GM23248 (cell line): ENCODE measurements around the gene ZKSCAN5. TPM values are rescaled to one million over a fixed set of nuclear protein-coding genes. Genes with fewer than 3 reads are reported as not detected.
"Not testable (repeated sequence)": the region's sequence is repeated elsewhere in the genome, so short reads cannot be mapped to it uniquely, and the experiment has no call there.

ENCODE experiments used
- DNase-seq: peaks from one replicate; pipeline ENCODE4 v3.0.0-alpha.2; 2015
- H2AFZ ChIP-seq: fragments of 200-600 bp; sonication (generic); 2 replicates; pipeline ENCODE4 v1.6.1; 2016; ENCODE audit warnings: antibody characterized with exemption
- H3F3A ChIP-seq: fragments of 200-600 bp; sonication (generic); 2 replicates; pipeline ENCODE4 v1.6.1; 2016; ENCODE audit warnings: mild to moderate bottlenecking, antibody characterized with exemption, mixed run types; ENCODE audit not compliant: insufficient read depth
- H3K27ac ChIP-seq: fragments of 200-600 bp; sonication (generic); 2 replicates; pipeline ENCODE4 v1.5.1; 2016; ENCODE audit warnings: mild to moderate bottlenecking
- H3K27me3 ChIP-seq: fragments of 200-600 bp; sonication (generic); replicated peaks from 2 replicates; pipeline ENCODE4 v1.6.1; 2016; ENCODE audit warnings: mild to moderate bottlenecking; ENCODE audit not compliant: insufficient read depth
- H3K36me3 ChIP-seq: fragments of 200-600 bp; sonication (generic); 2 replicates; pipeline ENCODE4 v1.6.1; 2016; ENCODE audit warnings: low read depth, mild to moderate bottlenecking
- H3K4me1 ChIP-seq: fragments of 200-600 bp; sonication (generic); 2 replicates; pipeline ENCODE4 v1.6.1; 2016; ENCODE audit warnings: mild to moderate bottlenecking; ENCODE audit not compliant: insufficient read depth
- H3K4me2 ChIP-seq: fragments of 200-600 bp; sonication (generic); one replicate; pipeline ENCODE4 v1.6.1; 2016; ENCODE audit warnings: mild to moderate bottlenecking; ENCODE audit not compliant: unreplicated experiment
- H3K4me3 ChIP-seq: fragments of 200-600 bp; sonication (generic); 2 replicates; pipeline ENCODE4 v1.5.1; 2016; ENCODE audit warnings: mild to moderate bottlenecking
- H3K79me2 ChIP-seq: fragments of 200-600 bp; sonication (generic); 2 replicates; pipeline ENCODE4 v1.6.1; 2016; ENCODE audit warnings: mild to moderate bottlenecking; ENCODE audit not compliant: insufficient read depth
- H3K9ac ChIP-seq: fragments of 200-600 bp; sonication (generic); 2 replicates; pipeline ENCODE4 v1.6.1; 2016; ENCODE audit warnings: mild to moderate bottlenecking
- H3K9me2 ChIP-seq: fragments of 200-600 bp; sonication (generic); 2 replicates; pipeline ENCODE4 v1.6.1; 2016; ENCODE audit warnings: mixed run types, mild to moderate bottlenecking, moderate library complexity; ENCODE audit not compliant: insufficient read depth
- H3K9me3 ChIP-seq: fragments of 200-600 bp; sonication (generic); one replicate; pipeline ENCODE4 v1.6.1; 2017; ENCODE audit warnings: low read depth
- H4K20me1 ChIP-seq: fragments of 200-600 bp; sonication (generic); 2 replicates; pipeline ENCODE4 v1.6.0; 2016; ENCODE audit not compliant: insufficient read depth
- EZH2 ChIP-seq: fragments of 200-600 bp; sonication (generic); IDR thresholded peaks from 2 replicates; pipeline ENCODE4 v1.6.1; 2018; ENCODE audit warnings: antibody characterized with exemption, mild to moderate bottlenecking; ENCODE audit not compliant: insufficient read depth, poor library complexity, severe bottlenecking
- EZH2phosphoT487 ChIP-seq: fragments of 200-600 bp; sonication (generic); IDR thresholded peaks from 2 replicates; pipeline ENCODE4 v1.6.1; 2018; ENCODE audit warnings: antibody characterized with exemption, moderate library complexity, mild to moderate bottlenecking, low read depth; ENCODE audit not compliant: insufficient read depth
- WGBS, 2 experiments: methylation state at CpG; one replicate each; pipeline ENCODE4 v1.1.6; 2015 to 2017; ENCODE audit warnings: low lambda C conversion rate in 2 of 2, low coverage in 1 of 2; ENCODE audit errors: missing lambda C conversion rate in 2 of 2; 5-methylcytosine and 5-hydroxymethylcytosine counted together
- in situ Hi-C: fragments of 300-500 bp; cut with MboI; formaldehyde crosslinking; loops from 2 replicates; pipeline ENCODE4 v1.15.0; 2020
- polyA plus RNA-seq: library from polyadenylated mRNA; unstranded; fragments of >200 nt; fragmentation: Nextera tagmentation; extraction: Ambion mirVana; gene quantifications from 2 replicates; pipeline ENCODE4 v1.2.1, GENCODE V29; 2016
- total RNA-seq: library from RNA; depleted of rRNA; stranded (reverse); fragments of >200 nt; shearing (Covaris generic); gene quantifications from 2 replicates; pipeline ENCODE4 v1.2.3, GENCODE V29; 2014

The ZKSCAN5 gene
- total and polyA plus RNA-seq, 2 experiments from 2014 or later = 6.4 to 12.0 TPM

DNA sequence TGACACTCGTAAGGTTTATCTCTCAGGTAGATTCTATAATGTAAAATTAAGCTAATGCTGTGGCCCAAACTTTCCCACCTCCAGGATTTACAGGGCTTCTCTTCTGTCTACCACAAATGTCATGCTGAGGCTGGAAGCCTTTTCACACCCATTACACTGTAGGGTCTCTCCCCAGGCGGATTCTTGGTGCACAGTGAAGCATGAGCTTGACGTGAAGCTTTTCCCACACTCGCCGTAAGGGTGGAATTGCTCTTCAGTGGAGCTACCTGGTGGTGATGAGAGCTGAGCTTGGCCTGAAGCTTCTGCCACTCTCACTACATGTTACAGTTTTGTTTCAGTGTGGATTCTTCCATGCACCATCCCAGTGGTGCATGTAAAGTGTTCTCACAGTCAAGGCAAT is 36.1 kb downstream of the ZKSCAN5 start:
- in situ Hi-C loops = no loop called here
- DNase-seq = no peak
- no peak overlapping the region for H3K9ac ChIP-seq
- H3K4me2 ChIP-seq = no peak overlapping the region
- H3K4me1 ChIP-seq = no peaks in the 10 kb centered on the region
- H3K9me2 ChIP-seq = no peaks in the 10 kb centered on the region
- no peaks in the 10 kb centered on the region for H3K79me2 ChIP-seq
- no peak overlapping the region for H2AFZ ChIP-seq
- H3K36me3 ChIP-seq = no peaks in the 10 kb centered on the region
- WGBS, 2 experiments = 97 to 99% methylated on average over 5 of the region's 5 CpGs
- no peaks in the 10 kb centered on the region for H3F3A ChIP-seq
- H3K27ac ChIP-seq = no peak overlapping the region
- H4K20me1 ChIP-seq = no peaks in the 10 kb centered on the region
- TF ChIP-seq EZH2 (no peak), EZH2phosphoT487 (no peak)
- no peaks in the 10 kb centered on the region for H3K27me3 ChIP-seq
- no peaks in the 10 kb centered on the region for H3K9me3 ChIP-seq
- no peak overlapping the region for H3K4me3 ChIP-seq

DNA sequence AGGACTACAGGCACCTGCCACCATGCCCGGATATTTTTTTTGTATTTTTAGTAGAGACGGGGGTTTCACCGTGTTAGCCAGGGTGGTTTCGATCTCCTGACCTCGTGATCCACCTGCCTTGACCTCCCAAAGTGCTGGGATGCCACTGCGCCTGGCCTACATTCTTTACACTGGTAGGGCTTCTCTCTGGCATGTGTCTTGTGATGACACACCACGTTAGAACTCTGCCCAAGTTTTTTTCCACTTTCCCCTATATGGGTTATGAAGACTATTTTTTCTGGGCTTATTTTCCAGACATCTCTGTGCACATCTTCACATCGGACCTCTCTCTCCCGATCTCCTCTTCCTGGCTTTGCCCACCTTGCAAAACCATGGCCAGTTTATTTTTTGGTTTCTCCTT is 36.8 kb downstream of the ZKSCAN5 start:
- TF ChIP-seq EZH2 (no peak), EZH2phosphoT487 (no peak)
- no peaks in the 10 kb centered on the region for H3K4me1 ChIP-seq
- H3K9me3 ChIP-seq = no peaks in the 10 kb centered on the region
- no peak for DNase-seq
- no peak overlapping the region for H2AFZ ChIP-seq
- no peak overlapping the region for H3K27ac ChIP-seq
- H3K4me2 ChIP-seq = no peak overlapping the region
- H3K27me3 ChIP-seq = no peaks in the 10 kb centered on the region
- in situ Hi-C loops = no loop called here
- no peaks in the 10 kb centered on the region for H3F3A ChIP-seq
- H3K4me3 ChIP-seq = no peak overlapping the region
- H3K9me2 ChIP-seq = no peaks in the 10 kb centered on the region
- H3K9ac ChIP-seq = no peak overlapping the region
- H3K79me2 ChIP-seq = no peaks in the 10 kb centered on the region
- no peaks in the 10 kb centered on the region for H4K20me1 ChIP-seq
- WGBS, 2 experiments = 94 to 95% methylated on average over 9 of the region's 9 CpGs
- H3K36me3 ChIP-seq = no peaks in the 10 kb centered on the region

DNA sequence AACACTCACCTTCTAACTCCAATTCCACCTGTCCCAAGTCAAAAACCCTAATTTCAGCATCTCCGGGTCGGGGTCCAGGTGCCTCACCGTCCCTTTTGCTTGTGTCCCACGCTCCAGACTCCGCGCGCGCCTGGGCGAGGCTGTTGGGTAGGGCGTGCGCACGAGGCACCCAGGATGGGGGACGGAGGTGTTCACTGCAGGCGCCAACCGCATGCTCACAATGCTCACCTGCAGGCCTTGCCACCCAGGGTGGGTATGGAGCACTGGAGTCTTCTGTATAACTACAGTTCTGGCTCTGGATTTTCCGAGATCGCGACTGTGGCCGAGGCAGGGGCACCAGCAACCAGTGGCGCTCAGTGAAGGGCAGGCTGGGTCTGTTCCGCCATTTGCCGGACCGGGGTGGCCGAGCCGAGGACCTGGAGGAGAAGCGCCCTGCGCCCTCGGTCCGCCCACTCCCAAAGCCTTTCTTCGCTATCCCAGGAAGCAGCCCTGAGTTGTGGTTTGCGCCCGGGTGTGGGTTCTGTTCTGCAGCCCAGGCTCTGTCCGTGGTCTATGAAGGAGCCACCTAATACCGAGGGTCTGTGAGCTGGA is 38.7 kb downstream of the ZKSCAN5 start:
- in situ Hi-C loops = no loop called here
- no peak for TF ChIP-seq EZH2phosphoT487
- TF ChIP-seq EZH2 = no peak
- DNase-seq = no peak
- Histone ChIP-seq H4K20me1 (no peaks in the 10 kb centered on the region), H3K9ac (no peak overlapping the region), H2AFZ (no peak overlapping the region), H3F3A (no peaks in the 10 kb centered on the region), H3K36me3 (peaks cover 5% of the 10 kb centered on the region), H3K4me3 (no peak overlapping the region), H3K27me3 (no peaks in the 10 kb centered on the region), H3K9me3 (no peaks in the 10 kb centered on the region), H3K4me1 (no peaks in the 10 kb centered on the region), H3K4me2 (no peak overlapping the region), H3K79me2 (0 out of 2 replicates have a peak, but pooled peaks cover 7% of the 10 kb centered on the region), H3K27ac (no peak overlapping the region), H3K9me2 (no peaks in the 10 kb centered on the region)
- 97% methylated on average over 34 of the region's 34 CpGs for WGBS, 2 experiments

DNA sequence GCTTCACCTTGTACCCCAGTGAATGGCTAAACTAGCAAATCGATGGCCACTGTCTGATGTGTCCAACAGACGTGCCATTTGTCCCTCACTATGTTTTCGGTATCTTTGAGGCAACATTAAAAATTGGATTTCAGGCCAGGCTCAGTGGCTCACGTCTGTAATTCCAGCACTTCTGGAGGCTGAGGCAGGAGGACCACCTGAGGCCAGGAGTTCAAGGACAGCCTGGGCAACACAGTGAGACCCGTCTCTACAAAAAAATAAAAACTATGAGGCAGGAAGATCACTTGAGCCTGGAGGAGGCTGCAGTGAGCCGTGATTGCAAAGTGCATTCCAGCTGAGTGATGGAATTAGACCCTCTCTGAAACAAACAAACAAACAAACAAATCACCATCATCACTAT is 39.5 kb downstream of the ZKSCAN5 start:
- TF ChIP-seq EZH2 (no peak), EZH2phosphoT487 (no peak)
- 94 to 97% methylated on average over 6 of the region's 6 CpGs for WGBS, 2 experiments
- in situ Hi-C loops = no loop called here

DNA sequence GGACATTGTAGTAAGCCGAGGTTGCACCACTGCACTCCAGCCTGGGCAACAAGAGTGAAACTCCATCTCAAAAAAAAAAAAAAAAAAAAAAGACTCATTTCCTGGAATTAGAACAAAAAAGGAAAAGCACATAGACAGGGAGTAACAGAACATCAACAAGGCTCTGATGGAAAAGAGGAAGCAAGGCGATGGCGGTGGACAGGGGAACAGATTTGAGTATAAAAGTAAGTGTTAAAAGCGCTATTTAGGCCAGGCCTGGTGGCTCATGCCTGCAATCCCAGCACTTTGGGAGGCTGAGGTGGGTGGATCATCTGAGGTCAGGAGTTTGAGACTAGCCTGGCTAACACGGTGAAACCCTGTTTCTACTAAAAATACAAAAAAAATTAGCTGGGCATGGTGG is 40.8 kb downstream of the ZKSCAN5 start:
- H2AFZ ChIP-seq, H3K4me1 ChIP-seq, H3K27me3 ChIP-seq, H3K9ac ChIP-seq, H3K36me3 ChIP-seq, in situ Hi-C loops, H3K4me2 ChIP-seq, DNase-seq, H4K20me1 ChIP-seq, H3K9me3 ChIP-seq, H3K27ac ChIP-seq, H3F3A ChIP-seq, H3K4me3 ChIP-seq, H3K9me2 ChIP-seq: not testable (repeated sequence)
- 96 to 99% methylated on average over 5 of the region's 5 CpGs for WGBS, 2 experiments
- H3K79me2 ChIP-seq = peaks cover 18% of the 10 kb centered on the region

More for the DNA sequence above, 39.5 kb downstream of the ZKSCAN5 start:
- Histone ChIP-seq H3K9ac (no peak overlapping the region), H3K36me3 (peaks cover 10% of the 10 kb centered on the region), H3K4me3 (no peak overlapping the region), H3K4me1 (no peaks in the 10 kb centered on the region), H3K79me2 (peaks cover 9% of the 10 kb centered on the region; the same call in 1 of the 2 replicates), H4K20me1 (no peaks in the 10 kb centered on the region), H3K9me3 (no peaks in the 10 kb centered on the region), H3K4me2 (no peak overlapping the region), H3K9me2 (no peaks in the 10 kb centered on the region), H3K27me3 (no peaks in the 10 kb centered on the region), H3F3A (no peaks in the 10 kb centered on the region), H2AFZ (no peak overlapping the region), H3K27ac (no peak overlapping the region)
- DNase-seq = no peak

DNA sequence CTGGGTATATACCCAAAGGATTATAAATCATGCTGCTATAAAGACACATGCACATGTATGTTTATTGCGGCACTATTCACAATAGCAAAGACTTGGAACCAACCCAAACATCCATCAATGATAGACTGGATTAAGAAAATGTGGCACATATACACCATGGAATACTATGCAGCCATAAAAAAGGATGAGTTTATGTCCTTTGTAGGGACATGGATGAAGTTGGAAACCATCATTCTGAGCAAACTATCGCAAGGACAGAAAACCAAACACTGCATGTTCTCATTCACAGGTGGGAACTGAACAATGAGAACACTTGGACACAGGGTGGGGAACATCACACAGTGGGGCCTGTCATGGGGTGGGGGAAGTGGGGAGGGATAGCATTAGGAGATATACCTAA is 45.1 kb downstream of the ZKSCAN5 start:
- H3K27me3 ChIP-seq, H3K9me2 ChIP-seq, H3K27ac ChIP-seq, H2AFZ ChIP-seq, H3K4me2 ChIP-seq, H3K4me3 ChIP-seq, H3K36me3 ChIP-seq, H3K4me1 ChIP-seq, in situ Hi-C loops, H4K20me1 ChIP-seq, H3K9ac ChIP-seq, H3F3A ChIP-seq, DNase-seq, H3K9me3 ChIP-seq: not testable (repeated sequence)
- H3K79me2 ChIP-seq = peaks cover 53% of the 10 kb centered on the region
- 93 to 100% methylated on average over 2 of the region's 2 CpGs for WGBS, 2 experiments
